Measurements from ENCODE around the gene CAMK2D.

DNA sequence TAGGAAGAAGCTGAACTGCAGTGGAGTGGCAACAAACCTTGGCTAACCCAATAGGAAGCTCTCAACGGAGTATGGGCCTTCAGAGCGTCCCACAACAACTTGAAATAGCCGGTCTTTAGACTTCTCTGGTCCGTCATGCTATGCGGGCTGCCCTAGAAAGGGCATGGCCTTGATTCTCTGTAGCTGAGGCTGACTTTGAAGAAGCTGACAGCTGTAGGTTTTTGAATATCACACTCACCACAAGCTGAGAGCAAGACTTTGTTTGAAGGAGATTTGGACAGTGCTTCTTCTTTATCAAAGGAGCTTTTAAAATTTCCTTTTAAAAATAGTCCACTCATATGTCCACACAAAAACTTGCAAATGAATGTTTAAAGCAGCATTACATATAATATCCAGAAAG is 322.9 kb downstream of the CAMK2D start:
- TF ChIP-seq POLR2A (IDR thresholded peaks at IDR 0.05; ENCODE audit: low read length) (no peak), GATA1 (IDR thresholded peaks at IDR 0.05; ENCODE audit: low read depth, low read length) (no peak)

Data from erythroblast (primary cell).